GM23338 (cell line): ENCODE results near the gene TRIO. TPM values are rescaled to one million over a fixed set of nuclear protein-coding genes. Genes with fewer than 3 reads are reported as not detected.

Source experiments
- ATAC-seq: fragments of 200-7000 bp; cut with Tn5 transposase; 3 replicates; pipeline ENCODE4 v1.9.1; 2020
- DNase-seq: peaks from one replicate; pipeline ENCODE4 v3.0.0-alpha.2; 2015; ENCODE audit warnings: low spot score
- H2AFZ ChIP-seq: fragments of 200-600 bp; sonication (generic); 2 replicates; pipeline ENCODE4 v1.8.0; 2016; ENCODE audit warnings: antibody characterized with exemption, mild to moderate bottlenecking, moderate library complexity
- H3F3A ChIP-seq: fragments of 200-600 bp; sonication (generic); replicated peaks from 2 replicates; pipeline ENCODE4 v1.8.0; 2017; ENCODE audit warnings: antibody characterized with exemption, mixed run types, low read depth
- H3K27ac ChIP-seq: fragments of 200-600 bp; sonication (generic); 2 replicates; pipeline ENCODE4 v1.6.1; 2016; ENCODE audit warnings: low read depth
- H3K27me3 ChIP-seq: fragments of 200-600 bp; sonication (generic); 2 replicates; pipeline ENCODE4 v1.8.0; 2016; ENCODE audit warnings: mild to moderate bottlenecking, mixed run types, moderate library complexity; ENCODE audit not compliant: insufficient read depth
- H3K36me3 ChIP-seq: fragments of 200-600 bp; sonication (generic); 2 replicates; pipeline ENCODE4 v1.8.0; 2016; ENCODE audit warnings: mild to moderate bottlenecking; ENCODE audit not compliant: insufficient read depth
- H3K4me1 ChIP-seq: fragments of 200-600 bp; sonication (generic); 2 replicates; pipeline ENCODE4 v1.8.0; 2016; ENCODE audit warnings: mild to moderate bottlenecking, moderate library complexity; ENCODE audit not compliant: insufficient read depth
- H3K4me2 ChIP-seq: fragments of 200-600 bp; sonication (generic); 2 replicates; pipeline ENCODE4 v1.7.1; 2017; ENCODE audit warnings: mixed run types
- H3K4me3 ChIP-seq: fragments of 200-600 bp; sonication (generic); 2 replicates; pipeline ENCODE4 v1.6.1; 2016; ENCODE audit warnings: mixed run types
- H3K79me2 ChIP-seq: fragments of 200-600 bp; sonication (generic); replicated peaks from 2 replicates; pipeline ENCODE4 v1.8.0; 2017; ENCODE audit warnings: mild to moderate bottlenecking; ENCODE audit not compliant: insufficient read depth
- H3K9me2 ChIP-seq: fragments of 200-600 bp; sonication (generic); 2 replicates; pipeline ENCODE4 v1.8.0; 2017; ENCODE audit not compliant: insufficient read depth
- H4K20me1 ChIP-seq: fragments of 200-600 bp; sonication (generic); replicated peaks from 2 replicates; pipeline ENCODE4 v1.8.0; 2017; ENCODE audit warnings: mild to moderate bottlenecking; ENCODE audit not compliant: insufficient read depth
- H3K27ac Mint-ChIP-seq: 2 replicates; pipeline ENCODE4 v1.8.0; 2020; ENCODE audit warnings: inconsistent platforms, mild to moderate bottlenecking, moderate library complexity, mixed read lengths
- H3K27me3 Mint-ChIP-seq: 3 replicates; pipeline ENCODE4 v1.8.0; 2022; ENCODE audit warnings: low read depth, mild to moderate bottlenecking, moderate library complexity, mixed read lengths, inconsistent platforms; ENCODE audit not compliant: insufficient read depth, poor library complexity
- H3K36me3 Mint-ChIP-seq: 3 replicates; pipeline ENCODE4 v1.8.0; 2021; ENCODE audit warnings: low read depth, mild to moderate bottlenecking, inconsistent platforms, moderate library complexity, mixed read lengths
- H3K4me1 Mint-ChIP-seq: 3 replicates; pipeline ENCODE4 v1.8.0; 2020; ENCODE audit warnings: mild to moderate bottlenecking, inconsistent platforms, mixed read lengths
- H3K4me3 Mint-ChIP-seq: 3 replicates; pipeline ENCODE4 v1.8.0; 2021; ENCODE audit warnings: moderate library complexity, mild to moderate bottlenecking, inconsistent platforms, mixed read lengths
- H3K9me3 Mint-ChIP-seq: 3 replicates; pipeline ENCODE4 v1.8.0; 2020; ENCODE audit warnings: moderate library complexity, mild to moderate bottlenecking, inconsistent platforms, mixed read lengths
- CREB1 ChIP-seq: fragments of 250-450 bp; sonication (Bioruptor Pico); IDR thresholded peaks from 2 replicates; pipeline ENCODE4 v1.5.0; 2020; ENCODE audit warnings: low read depth, mild to moderate bottlenecking, moderate library complexity
- CTCF ChIP-seq, 2 experiments: fragments of 200-600 bp in 1 of 2; sonication (generic) in 1 of 2; conservative IDR thresholded peaks; 2 replicates each; pipeline versions ENCODE4 v1.5.1 to v1.6.1; 2016 to 2017; ENCODE audit warnings: antibody characterized with exemption in 2 of 2, low read depth in 2 of 2, mild to moderate bottlenecking in 2 of 2, moderate library complexity in 1 of 2
- ETS1 ChIP-seq: IDR thresholded peaks from 2 replicates; pipeline ENCODE4 v1.6.1; 2016; ENCODE audit warnings: antibody characterized with exemption
- EZH2 ChIP-seq: fragments of 200-600 bp; sonication (generic); IDR thresholded peaks from one replicate; pipeline ENCODE4 v1.8.0; 2017; ENCODE audit warnings: antibody characterized with exemption, mild to moderate bottlenecking, low read depth; ENCODE audit not compliant: unreplicated experiment
- EZH2phosphoT487 ChIP-seq: fragments of 200-600 bp; sonication (generic); IDR thresholded peaks from one replicate; pipeline ENCODE4 v1.8.1; 2018; ENCODE audit warnings: antibody characterized with exemption; ENCODE audit not compliant: unreplicated experiment
- JUNB ChIP-seq: IDR thresholded peaks from one replicate; pipeline ENCODE4 v1.6.1; 2016; ENCODE audit warnings: antibody characterized with exemption; ENCODE audit not compliant: unreplicated experiment
- NANOG ChIP-seq: IDR thresholded peaks from 2 replicates; pipeline ENCODE4 v1.6.1; 2016; ENCODE audit warnings: antibody characterized with exemption, borderline replicate concordance
- POLR2AphosphoS5 ChIP-seq: IDR thresholded peaks from 2 replicates; pipeline ENCODE4 v1.6.1; 2016; ENCODE audit warnings: antibody characterized with exemption, low read depth
- REST ChIP-seq: IDR thresholded peaks from one replicate; pipeline ENCODE4 v1.6.1; 2018; ENCODE audit warnings: antibody characterized with exemption; ENCODE audit not compliant: unreplicated experiment
- STAT1 ChIP-seq: IDR thresholded peaks from one replicate; pipeline ENCODE4 v1.6.1; 2016; ENCODE audit warnings: antibody characterized with exemption; ENCODE audit not compliant: unreplicated experiment
- ZNF331 ChIP-seq: fragments of 250-450 bp; sonication (Bioruptor Pico); IDR thresholded peaks from 2 replicates; pipeline ENCODE4 v1.5.0; 2020; ENCODE audit warnings: low read depth, mild to moderate bottlenecking, moderate library complexity
- ZNF462 ChIP-seq: fragments of 250-450 bp; sonication (Bioruptor Pico); IDR thresholded peaks from 2 replicates; pipeline ENCODE4 v1.5.0; 2020; ENCODE audit warnings: mild to moderate bottlenecking, moderate library complexity
- polyA plus RNA-seq: library from polyadenylated mRNA; unstranded; fragments of >200 nt; fragmentation: Nextera tagmentation; extraction: Ambion mirVana; gene quantifications from 2 replicates; pipeline ENCODE4 v1.2.1, GENCODE V29; 2016
- total RNA-seq: library from RNA; depleted of rRNA; stranded (reverse); fragments of >200 nt; shearing (Covaris generic); gene quantifications from 2 replicates; pipeline ENCODE4 v1.2.3, GENCODE V29; 2014

Gene TRIO
- total and polyA plus RNA-seq, 2 experiments from 2014 or later: 13.8 to 113 TPM

GRCh38 chr5:14394365-14394764, 251.2 kb downstream of the TRIO start:
- Histone ChIP-seq H3K4me1 (no peaks in the 10 kb centered on the region), H4K20me1 (no peaks in the 10 kb centered on the region), H3K4me2 (no peak overlapping the region), H2AFZ (no peak overlapping the region), H3K27me3 (no peaks in the 10 kb centered on the region), H3K27ac (no peak overlapping the region), H3K79me2 (no peaks in the 10 kb centered on the region), H3K36me3 (peaks cover 46% of the 10 kb centered on the region), H3F3A (no peaks in the 10 kb centered on the region), H3K9me2 (no peaks in the 10 kb centered on the region), H3K4me3 (no peak overlapping the region)
- no peaks in the 10 kb centered on the region for H3K4me1 Mint-ChIP-seq
- DNase-seq (no peak), ATAC-seq (no peak)
- H3K27ac Mint-ChIP-seq: no peak overlapping the region; the same call in 1 of the 2 replicates
- H3K9me3 Mint-ChIP-seq: no peaks in the 10 kb centered on the region
- TF ChIP-seq NANOG (no peak), EZH2 (no peak), POLR2AphosphoS5 (no peak), EZH2phosphoT487 (no peak), CTCF (conservative IDR thresholded peaks at IDR 0.05; ENCODE audit: low read depth in 2 of 2) (no peak), ZNF331 (CRISPR knock-in tag) (no peak), ZNF462 (CRISPR knock-in tag) (no peak), CREB1 (CRISPR knock-in tag) (no peak), JUNB (no peak), REST (no peak), STAT1 (no peak), ETS1 (no peak)
- peaks cover 2% of the 10 kb centered on the region for H3K27me3 Mint-ChIP-seq
- no peak overlapping the region for H3K4me3 Mint-ChIP-seq
- H3K36me3 Mint-ChIP-seq: peaks cover 60% of the 10 kb centered on the region
